NCI-H1048 (cell line): Measurements from ENCODE around the gene MPPED1.

Source experiments
- DNase-seq: peaks from one replicate; lab custom pipeline; 2025; lab: John Stamatoyannopoulos, UW

The MPPED1 gene

GRCh38 chr22:43448048-43448447 lies 36.2 kb downstream of the MPPED1 start:
- DNase-seq, result no peak

- no peak for DNase-seq
Observed at GRCh38 chr22:43449205-43449830, 37.5 kb downstream of the MPPED1 start.

- DNase-seq, result no peak
Observed at GRCh38 chr22:43449831-43450225, 38.0 kb downstream of the MPPED1 start.

GRCh38 chr22:43451371-43452050 lies 39.7 kb downstream of the MPPED1 start:
- no peak for DNase-seq

GRCh38 chr22:43455846-43456245 lies 44.0 kb downstream of the MPPED1 start:
- DNase-seq, result no peak

GRCh38 chr22:43457002-43457401 lies 45.2 kb downstream of the MPPED1 start:
- DNase-seq, result no peak

GRCh38 chr22:43462701-43463100 lies 50.9 kb downstream of the MPPED1 start:
- DNase-seq, result no peak

GRCh38 chr22:43464809-43465208 lies 53.0 kb downstream of the MPPED1 start:
- DNase-seq, result no peak

- no peak for DNase-seq
Observed at GRCh38 chr22:43465291-43466015, 53.6 kb downstream of the MPPED1 start.

GRCh38 chr22:43466710-43467109 lies 54.9 kb downstream of the MPPED1 start:
- no peak for DNase-seq

GRCh38 chr22:43467216-43467940 lies 55.6 kb downstream of the MPPED1 start:
- DNase-seq, result no peak

GRCh38 chr22:43470253-43470652 lies 58.4 kb downstream of the MPPED1 start:
- no peak for DNase-seq

- DNase-seq, result no peak
Observed at GRCh38 chr22:43470941-43471585, 59.2 kb downstream of the MPPED1 start.

GRCh38 chr22:43471606-43472135 lies 59.9 kb downstream of the MPPED1 start:
- DNase-seq, result no peak

GRCh38 chr22:43473031-43473430 lies 61.2 kb downstream of the MPPED1 start:
- no peak for DNase-seq

GRCh38 chr22:43473441-43473840 lies 61.6 kb downstream of the MPPED1 start:
- DNase-seq, result no peak

- no peak for DNase-seq
Observed at GRCh38 chr22:43474161-43475101, 62.6 kb downstream of the MPPED1 start.

- DNase-seq, result no peak
Observed at GRCh38 chr22:43475549-43476076, 63.8 kb downstream of the MPPED1 start.

GRCh38 chr22:43476341-43476740 lies 64.5 kb downstream of the MPPED1 start:
- no peak for DNase-seq
